ENCODE data around the gene SUPT7L. TPM values are rescaled to one million over a fixed set of nuclear protein-coding genes. Genes with fewer than 3 reads are reported as not detected.
A peak's percentile ranks its signal among the peaks of the same experiment; 100 is the strongest.
"Not testable (repeated sequence)": the region's sequence is repeated elsewhere in the genome, so short reads cannot be mapped to it uniquely, and the experiment has no call there.

SUPT7L gene
- polyA plus RNA-seq, 1 donor, result 33.8 TPM

DNA sequence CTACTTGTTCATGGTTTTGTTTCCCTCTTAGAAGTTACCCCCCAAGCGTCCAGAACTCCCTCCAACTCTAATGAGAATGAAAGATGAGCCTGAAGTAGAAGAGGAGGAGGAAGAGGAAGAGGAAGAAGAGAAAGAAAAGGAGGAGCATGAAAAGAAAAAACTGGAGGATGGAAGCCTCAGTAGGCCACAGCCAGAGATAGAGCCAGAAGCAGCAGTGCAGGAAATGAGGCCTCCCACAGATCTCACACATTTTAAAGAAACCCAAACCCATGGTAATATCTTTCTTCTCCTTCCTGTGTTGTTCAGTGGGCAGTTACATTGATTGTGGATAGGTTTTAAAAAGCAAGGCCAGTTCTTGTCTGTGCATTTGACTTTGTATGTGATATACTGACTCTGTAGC lies 21.6 kb upstream of the SUPT7L start:
- not testable (repeated sequence) for DNase-seq

DNA sequence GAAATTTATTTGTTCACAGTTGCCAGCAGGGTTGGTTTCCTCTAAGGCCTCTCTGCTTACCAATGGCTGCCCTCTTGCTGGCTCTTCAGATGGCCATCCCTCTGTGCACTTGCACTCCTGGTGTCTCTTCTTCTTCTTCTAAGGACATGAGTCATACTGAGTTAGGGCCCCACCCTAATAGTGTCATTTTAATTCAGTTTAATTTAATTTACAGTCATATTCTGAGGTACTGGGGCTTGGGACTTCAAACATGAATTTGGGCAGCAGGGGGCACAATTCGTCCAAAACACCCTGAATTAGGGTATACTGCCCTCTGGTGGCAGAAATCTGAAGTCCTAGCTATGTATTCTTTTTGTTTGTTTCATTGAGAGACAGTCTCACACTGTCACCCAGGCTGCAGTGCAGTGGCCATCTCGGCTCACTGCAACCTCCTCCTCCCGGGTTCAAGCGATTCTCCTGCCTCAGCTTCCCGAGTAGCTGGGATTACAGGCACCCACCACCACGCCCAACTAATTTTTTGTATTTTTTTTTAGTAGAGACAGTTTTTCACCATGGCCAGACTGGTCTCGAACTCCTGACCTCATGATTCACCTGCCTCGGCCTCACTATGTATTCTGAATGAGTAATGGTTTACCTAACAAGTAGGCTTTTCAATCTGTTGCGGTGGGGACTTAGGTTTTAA lies 20.1 kb upstream of the SUPT7L start:
- DNase-seq, result peak; percentile 64

GRCh38 chr2:27682334-27682771 lies 18.9 kb upstream of the SUPT7L start:
- DNase-seq, result not testable (repeated sequence)

GRCh38 chr2:27681841-27682240 lies 18.4 kb upstream of the SUPT7L start:
- no peak for DNase-seq

DNA sequence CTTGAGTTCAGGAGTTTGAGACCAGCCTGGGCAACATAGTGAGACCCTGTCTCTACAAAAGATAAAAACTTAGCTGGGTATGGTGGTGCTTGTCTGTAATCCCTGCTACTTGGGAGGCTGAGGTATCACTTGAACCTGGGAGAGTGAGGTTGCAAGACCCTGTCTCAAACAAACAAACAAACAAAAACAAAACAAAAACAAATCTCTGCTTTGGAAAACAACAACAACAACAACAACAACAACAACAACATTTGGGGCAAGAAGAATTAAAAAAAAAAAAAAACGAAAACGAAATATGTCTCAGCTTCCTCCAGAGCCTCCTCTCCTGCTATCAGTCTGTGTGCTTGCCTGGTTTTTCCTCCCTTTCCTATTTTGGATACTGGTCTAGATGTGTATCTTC lies 17.2 kb upstream of the SUPT7L start:
- DNase-seq, result no peak

DNA sequence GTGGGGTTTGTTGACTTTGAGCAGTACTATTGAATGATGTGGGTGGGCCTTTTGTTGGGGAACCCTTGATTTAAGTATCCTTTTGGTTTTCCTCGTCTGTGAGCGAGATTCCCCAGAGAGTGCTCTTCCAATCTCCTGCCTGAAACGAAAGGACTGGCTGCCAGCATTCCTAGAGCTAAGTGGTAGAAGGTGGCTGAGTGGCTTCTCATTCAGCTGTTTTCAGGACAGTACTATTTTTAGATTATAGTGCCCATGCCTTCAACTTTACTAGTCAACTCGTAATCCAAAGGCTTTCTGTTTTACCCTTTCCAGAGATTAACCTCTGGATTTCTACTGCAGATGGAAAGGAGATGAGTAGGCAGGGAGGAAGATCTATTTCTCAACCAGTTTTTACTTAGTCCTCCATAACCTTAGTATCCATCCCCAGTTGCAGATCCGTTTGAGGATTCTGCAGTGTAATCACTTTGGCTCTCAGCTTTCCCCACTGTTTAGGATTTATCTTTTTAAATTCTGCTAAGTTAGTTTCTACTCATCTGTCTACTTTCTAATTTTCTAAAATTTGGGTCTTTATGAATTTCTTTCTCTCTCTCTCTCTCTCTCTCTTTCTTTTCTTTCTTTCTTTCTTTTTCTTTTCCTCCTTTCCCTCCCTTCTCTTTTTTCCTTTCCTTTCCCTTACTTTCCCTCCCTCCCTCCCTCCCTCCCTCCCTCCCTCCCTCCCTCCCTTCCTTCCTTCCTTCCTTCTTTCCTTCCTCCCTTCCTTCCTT lies 9.5 kb upstream of the SUPT7L start:
- no peak for DNase-seq

DNA sequence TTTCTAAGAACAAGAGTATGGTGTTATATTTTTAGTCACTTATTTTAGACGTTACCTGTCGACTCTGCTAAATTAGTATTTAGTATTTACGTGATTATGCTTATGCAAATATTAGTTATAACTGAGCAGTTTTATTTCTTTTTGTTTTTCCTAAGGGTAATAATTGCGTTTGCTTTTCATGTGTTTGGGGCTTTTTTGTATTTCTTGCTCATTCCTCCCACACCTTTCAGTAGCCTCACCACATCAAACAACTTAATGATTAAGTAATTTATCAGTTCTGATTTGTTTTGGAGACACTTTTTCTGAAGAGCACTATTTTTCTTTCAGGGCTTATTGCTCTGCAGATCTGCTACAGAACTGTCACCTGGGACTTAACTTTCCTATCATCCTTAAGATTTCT lies 7.8 kb upstream of the SUPT7L start:
- no peak for DNase-seq

- no peak for DNase-seq
Observed at GRCh38 chr2:27667446-27667845, 4.0 kb upstream of the SUPT7L start.

DNA sequence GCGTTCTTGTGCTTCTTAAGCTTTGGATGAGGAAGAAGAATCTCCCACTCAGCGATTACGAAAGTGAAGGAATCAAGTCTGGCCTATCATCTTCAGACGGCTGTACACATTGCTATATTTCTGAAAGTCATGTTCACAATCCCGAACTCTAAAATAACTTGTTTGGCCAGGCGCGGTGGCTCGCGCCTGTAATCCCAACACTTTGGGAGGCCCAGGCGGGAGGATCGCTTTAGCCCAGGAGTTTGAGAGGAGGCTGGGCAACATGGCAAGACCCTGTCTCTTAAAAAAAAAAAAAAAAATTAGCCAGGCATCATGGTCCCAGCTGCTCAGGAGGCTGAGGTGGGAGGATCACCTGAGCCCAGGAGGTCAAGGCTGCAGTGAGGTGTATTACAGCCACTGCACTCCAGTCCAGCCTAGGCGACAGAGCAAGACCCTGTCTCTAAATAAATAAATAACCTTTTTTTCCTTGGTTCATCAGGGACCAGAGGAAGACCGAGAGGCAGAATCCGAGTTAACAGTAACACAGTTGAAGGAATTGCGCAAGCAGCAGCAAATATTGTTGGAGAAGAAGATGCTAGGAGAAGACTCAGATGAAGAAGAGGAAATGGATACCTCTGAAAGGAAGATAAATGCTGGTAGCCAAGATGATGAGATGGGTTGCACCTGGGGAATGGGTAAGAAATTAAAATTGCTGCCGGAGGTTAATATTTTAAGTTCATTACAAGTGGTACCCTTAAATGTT lies 1.4 kb upstream of the SUPT7L start:
- no peak for DNase-seq

DNA sequence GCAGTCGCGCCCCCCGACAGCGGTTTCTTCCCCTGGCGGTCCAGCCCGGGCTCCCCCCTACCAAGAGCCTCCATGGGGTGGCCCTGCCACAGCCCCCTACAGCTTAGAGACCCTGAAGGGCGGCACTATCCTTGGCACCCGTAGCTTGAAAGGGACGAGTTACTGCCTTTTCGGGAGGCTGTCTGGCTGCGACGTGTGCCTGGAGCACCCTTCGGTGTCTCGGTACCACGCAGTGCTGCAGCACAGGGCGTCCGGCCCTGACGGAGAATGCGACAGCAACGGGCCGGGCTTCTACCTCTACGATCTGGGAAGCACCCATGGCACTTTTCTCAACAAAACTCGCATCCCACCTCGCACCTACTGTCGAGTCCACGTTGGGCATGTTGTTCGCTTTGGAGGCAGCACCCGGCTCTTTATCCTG lies 750 bp upstream of the SUPT7L start:
- DNase-seq, result no peak

DNA sequence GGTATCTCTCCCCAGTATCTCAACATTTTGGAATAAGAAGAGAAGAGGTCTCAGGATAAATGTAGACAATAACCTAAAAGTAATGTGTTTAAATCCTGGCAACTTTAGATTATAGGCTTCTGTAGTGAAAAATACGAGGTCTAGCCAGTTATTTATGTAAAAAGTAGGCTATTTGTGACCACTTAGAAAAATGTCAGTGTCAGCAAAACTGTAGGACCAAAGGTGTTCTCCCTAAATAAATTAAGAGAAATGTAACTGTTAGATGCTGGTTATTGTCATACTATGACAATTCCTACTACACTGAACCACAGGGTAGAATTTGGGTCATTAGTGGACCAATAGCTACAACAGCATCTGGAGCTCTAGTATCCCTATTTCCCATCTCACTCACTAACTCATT lies 2.0 kb downstream of the SUPT7L start:
- DNase-seq, result no peak

DNA sequence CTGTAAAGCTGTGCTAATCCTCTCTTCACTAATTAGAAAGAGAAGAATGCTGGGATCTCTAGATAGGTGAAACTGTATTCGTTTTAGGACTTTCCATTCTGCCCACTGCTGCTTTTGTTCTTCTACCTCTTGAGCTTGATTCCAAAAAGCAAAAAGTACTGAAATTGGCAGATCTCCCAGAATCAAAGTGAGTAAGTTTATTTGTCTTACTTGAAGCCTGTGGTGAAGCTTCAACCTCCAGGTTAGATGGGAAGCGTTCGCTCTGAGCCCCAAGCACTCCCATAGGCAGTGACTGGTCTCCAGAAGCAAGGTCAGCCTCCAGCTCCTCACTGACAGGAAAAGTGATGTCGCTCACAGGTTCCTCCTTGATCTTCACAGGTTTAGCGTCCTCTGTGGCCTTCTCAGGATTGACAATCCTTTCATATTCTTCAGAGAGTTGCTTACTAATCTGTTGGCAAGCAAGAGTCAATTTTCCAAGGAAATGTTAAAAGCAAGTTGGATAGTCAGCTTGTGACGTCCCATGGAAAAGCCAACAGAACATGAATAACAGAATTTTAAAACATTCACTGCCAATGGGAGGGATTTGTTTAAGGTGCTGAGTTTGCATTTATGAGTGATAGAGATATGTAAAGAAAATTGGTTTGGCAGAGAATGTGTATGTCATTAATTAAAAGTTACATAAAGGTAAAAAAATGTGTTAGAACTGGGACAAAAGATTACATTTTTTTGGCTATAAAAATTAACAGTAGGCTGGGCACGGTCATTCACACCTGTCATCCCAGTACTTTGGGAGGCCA lies 8.1 kb downstream of the SUPT7L start:
- no peak for DNase-seq

DNA sequence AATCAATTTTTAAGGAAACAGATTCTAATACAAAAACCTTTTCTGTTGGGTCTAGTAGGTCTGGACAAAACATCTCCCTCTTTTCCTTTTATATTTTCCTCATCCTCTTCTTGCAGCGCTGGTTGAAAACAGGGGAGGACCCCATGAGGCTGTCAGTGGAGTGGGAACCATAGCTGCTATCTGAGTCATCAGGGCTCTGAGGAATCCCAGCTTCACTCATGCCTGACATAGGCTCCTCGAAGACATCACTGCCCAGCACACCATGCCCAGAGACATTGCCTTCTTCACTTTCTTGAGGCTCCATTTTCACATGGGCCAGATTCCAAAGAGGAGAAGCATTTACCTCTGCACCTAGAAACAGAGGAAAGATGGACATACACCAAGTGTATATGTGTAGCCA lies 10.0 kb downstream of the SUPT7L start:
- no peak for DNase-seq

DNA sequence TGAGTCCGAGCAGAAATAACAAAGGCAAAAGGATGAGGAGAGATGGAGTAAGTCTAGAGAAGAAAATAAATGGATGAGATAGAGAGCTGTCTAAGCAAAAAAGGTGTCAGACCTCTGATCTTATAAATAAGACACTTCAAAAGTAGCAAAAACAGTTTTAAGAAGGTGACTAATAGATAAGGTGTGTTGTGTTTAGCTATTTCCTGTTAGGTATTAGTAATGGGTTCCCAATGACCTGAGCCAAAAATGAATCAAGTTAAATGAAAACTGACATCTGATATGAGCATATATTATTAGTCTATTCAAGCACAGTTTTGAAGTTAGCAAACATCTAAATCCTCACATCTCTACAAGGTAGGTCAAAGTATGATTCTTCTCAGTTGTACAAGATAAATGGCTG lies 10.6 kb downstream of the SUPT7L start:
- no peak for DNase-seq

DNA sequence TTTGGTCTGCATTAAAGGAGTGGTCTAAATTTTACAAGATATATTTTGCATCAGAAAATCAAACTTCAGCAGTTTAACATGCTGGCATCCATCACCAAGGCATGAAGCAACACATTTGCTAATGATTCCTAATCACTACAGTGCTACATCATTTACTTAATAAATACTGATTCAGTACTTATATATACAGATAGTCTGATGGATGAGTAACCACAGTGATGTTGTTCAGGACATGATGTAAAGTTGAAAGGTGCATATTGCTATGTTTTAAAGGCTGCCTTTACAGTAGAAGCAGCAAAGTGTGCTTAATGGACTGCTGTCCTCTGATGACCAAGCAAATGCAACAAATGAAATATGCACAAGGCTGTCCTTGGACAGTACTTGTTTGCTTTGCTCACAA lies 11.1 kb downstream of the SUPT7L start:
- DNase-seq, result no peak

GRCh38 chr2:27651056-27651455 lies 12.4 kb downstream of the SUPT7L start:
- no peak for DNase-seq

DNA sequence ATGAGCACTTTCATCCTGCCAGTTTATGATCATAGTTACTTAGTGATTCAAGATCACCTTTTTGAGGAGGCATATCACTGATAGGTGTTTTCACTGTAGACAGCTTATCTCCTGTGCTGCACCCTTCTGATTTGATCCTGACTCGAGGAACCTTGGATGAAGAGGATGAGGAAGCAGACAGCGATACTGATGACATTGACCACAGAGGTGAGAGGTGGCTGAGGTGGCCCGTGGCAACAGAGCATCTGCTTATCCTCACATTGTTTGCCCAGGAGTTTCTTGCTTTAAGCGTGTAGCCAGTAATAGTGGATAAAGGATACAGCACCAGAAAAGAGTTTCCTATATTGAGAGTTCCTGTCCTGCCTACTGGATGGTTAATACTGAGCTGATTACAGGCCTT lies 15.7 kb downstream of the SUPT7L start:
- no peak for DNase-seq

DNA sequence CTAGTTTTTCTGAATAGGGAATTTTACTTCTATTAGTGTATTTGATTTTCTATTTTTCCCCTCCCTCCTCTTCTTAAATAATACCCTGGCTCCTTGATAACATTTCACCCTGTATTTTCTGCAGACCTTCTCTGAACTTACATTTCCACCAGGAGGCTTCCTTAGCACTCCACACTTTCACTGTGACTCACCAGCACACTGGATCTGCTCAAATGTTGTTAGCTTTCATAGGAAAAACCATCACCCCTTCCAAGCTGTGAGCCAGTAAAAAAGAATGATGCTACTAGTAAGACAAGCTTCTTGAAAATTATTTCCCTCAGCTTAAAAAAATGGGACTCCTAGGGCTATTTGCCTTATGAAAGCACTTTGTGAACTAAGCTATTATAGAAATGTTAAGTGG lies 16.1 kb downstream of the SUPT7L start:
- DNase-seq, result no peak

DNA sequence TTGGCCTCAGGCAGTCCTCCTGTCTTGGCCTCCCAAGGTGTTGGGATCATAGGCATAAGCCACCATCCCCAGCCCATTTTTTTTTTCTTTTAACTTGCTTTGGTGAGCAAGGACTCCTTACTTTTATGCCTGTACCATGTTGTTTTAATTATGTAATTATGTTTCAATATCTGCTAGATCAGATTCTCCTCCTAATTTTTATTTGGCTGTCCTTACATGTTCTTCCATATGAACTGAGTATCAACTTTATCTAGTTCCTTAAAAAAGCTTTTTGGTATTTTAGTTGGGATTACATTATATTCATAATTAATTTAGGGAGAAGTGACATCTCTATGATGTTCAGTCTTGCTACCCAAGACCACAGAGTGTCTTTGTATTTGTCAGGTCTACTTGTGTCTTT lies 18.2 kb downstream of the SUPT7L start:
- no peak for DNase-seq

GRCh38 chr2:27640722-27641245 lies 22.6 kb downstream of the SUPT7L start:
- no peak for DNase-seq

DNA sequence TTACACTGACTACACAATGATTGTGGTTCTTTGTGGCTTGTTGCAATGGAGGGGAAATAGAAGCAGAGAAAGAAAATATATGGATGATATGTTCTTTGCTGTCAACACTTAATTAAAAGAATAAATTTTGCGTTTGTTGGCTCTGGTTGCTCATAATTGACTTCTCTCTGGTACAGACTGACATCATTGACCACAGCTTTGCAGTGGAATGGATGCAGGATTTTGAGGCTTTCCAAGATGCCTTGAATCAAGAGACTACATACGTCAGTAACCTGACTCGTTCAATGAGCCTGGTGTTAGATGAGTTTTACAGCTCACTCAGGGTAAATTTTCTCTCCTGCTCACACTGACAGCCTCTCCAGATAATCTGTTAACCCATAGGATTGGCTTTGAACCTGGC lies 24.7 kb downstream of the SUPT7L start:
- DNase-seq, result no peak

DNA sequence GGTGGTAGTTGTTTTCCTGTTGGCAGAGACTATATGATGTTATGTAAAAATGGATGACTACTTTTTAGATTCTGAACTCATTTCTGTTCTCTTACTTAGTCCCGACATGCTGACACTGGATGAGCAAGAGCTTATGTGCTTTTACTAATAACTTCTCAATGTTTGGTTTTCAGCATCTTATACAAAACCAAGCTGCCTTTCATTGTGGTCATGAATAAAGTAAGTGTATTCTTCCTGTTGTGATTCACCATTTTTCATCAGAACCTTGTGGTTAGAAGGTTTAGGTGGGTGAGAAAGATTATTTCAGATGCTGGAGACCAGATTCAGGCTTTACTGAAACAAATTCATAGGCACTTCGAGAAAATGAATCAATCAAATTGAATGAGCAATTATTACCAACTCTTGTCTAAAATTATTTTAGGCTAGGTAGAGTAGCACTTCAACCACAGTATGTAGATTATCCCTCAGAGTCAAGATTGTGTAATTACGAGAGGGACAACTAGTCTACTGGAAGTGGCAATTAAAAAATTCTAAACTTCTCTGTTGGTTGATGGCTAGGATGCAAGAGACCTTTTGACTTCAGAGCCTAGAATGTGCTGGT lies 25.3 kb downstream of the SUPT7L start:
- no peak for DNase-seq
